Mesodermal cell (in vitro differentiated cells): ENCODE measurements around the gene RPTOR.

Experiments
- H3K27ac ChIP-seq: 2 replicates; pipeline ENCODE4 v1.7.0; 2013; ENCODE audit warnings: mild to moderate bottlenecking, low read depth, low read length, moderate library complexity; ENCODE audit not compliant: severe bottlenecking
- H3K36me3 ChIP-seq: 2 replicates; pipeline ENCODE4 v1.7.1; 2013; ENCODE audit warnings: mild to moderate bottlenecking, low read length, moderate library complexity; ENCODE audit not compliant: control insufficient read depth, insufficient read depth
- H3K4me1 ChIP-seq: one replicate; pipeline ENCODE4 v1.7.1; 2013; ENCODE audit warnings: mild to moderate bottlenecking, low read length; ENCODE audit not compliant: insufficient read depth, control insufficient read depth, poor library complexity, severe bottlenecking
- H3K4me3 ChIP-seq: 2 replicates; pipeline ENCODE4 v1.7.0; 2013; ENCODE audit warnings: low read length, control low read depth, mild to moderate bottlenecking; ENCODE audit not compliant: insufficient read depth, poor library complexity, severe bottlenecking; ENCODE audit errors: extremely low read depth
- H3K9me3 ChIP-seq: 2 replicates; pipeline ENCODE4 v1.7.1; 2013; ENCODE audit warnings: mild to moderate bottlenecking, low read length, moderate library complexity; ENCODE audit not compliant: control insufficient read depth
- WGBS, 2 experiments: methylation state at CpG; one replicate each; pipeline ENCODE4 v1.1.5; 2013; ENCODE audit warnings: missing lambda C conversion rate in 2 of 2; ENCODE audit not compliant: insufficient coverage in 2 of 2; 5-methylcytosine and 5-hydroxymethylcytosine counted together

RPTOR gene

GRCh38 chr17:80592243-80592642 is 47.6 kb downstream of the RPTOR start:
- WGBS, 2 experiments: 69 to 77% methylated on average over 4 to 5 of the region's 5 CpGs

GRCh38 chr17:80593181-80593580 is 48.5 kb downstream of the RPTOR start:
- no peak overlapping the region for H3K4me3 ChIP-seq
- H3K27ac ChIP-seq: no peak overlapping the region
- 87 to 98% methylated on average over 6 to 7 of the region's 8 CpGs for WGBS, 2 experiments
- no peaks in the 10 kb centered on the region for H3K9me3 ChIP-seq
- H3K4me1 ChIP-seq: peaks cover 12% of the 10 kb centered on the region
- H3K36me3 ChIP-seq: no peaks in the 10 kb centered on the region

More at GRCh38 chr17:80592243-80592642, 47.6 kb downstream of the RPTOR start:
- Histone ChIP-seq H3K9me3 (no peaks in the 10 kb centered on the region), H3K27ac (no peak overlapping the region), H3K4me3 (no peak overlapping the region), H3K36me3 (no peaks in the 10 kb centered on the region), H3K4me1 (peaks cover 12% of the 10 kb centered on the region)

GRCh38 chr17:80594431-80595269 is 50.0 kb downstream of the RPTOR start:
- H3K9me3 ChIP-seq: no peaks in the 10 kb centered on the region
- no peak overlapping the region for H3K4me3 ChIP-seq
- H3K36me3 ChIP-seq: no peaks in the 10 kb centered on the region
- H3K27ac ChIP-seq: no peak overlapping the region
- peaks cover 12% of the 10 kb centered on the region for H3K4me1 ChIP-seq
- 88 to 95% methylated on average over 8 to 9 of the region's 9 CpGs for WGBS, 2 experiments

GRCh38 chr17:80596760-80597608 is 52.3 kb downstream of the RPTOR start:
- 85 to 93% methylated on average over 9 of the region's 12 CpGs for WGBS, 2 experiments
- H3K27ac ChIP-seq: no peak overlapping the region

GRCh38 chr17:80598813-80599545 is 54.3 kb downstream of the RPTOR start:
- H3K27ac ChIP-seq: no peak overlapping the region
- peaks cover 12% of the 10 kb centered on the region for H3K9me3 ChIP-seq
- H3K4me1 ChIP-seq: peaks cover 7% of the 10 kb centered on the region
- peaks cover 11% of the 10 kb centered on the region for H3K36me3 ChIP-seq
- no peak overlapping the region for H3K4me3 ChIP-seq
- 83 to 99% methylated on average over 5 to 7 of the region's 9 CpGs for WGBS, 2 experiments

More at GRCh38 chr17:80596760-80597608, 52.3 kb downstream of the RPTOR start:
- Histone ChIP-seq H3K9me3 (no peaks in the 10 kb centered on the region), H3K4me1 (peaks cover 7% of the 10 kb centered on the region), H3K4me3 (no peak overlapping the region), H3K36me3 (peaks cover 4% of the 10 kb centered on the region)

- Histone ChIP-seq H3K36me3 (peaks cover 11% of the 10 kb centered on the region), H3K4me3 (no peak overlapping the region)
Observed at GRCh38 chr17:80599546-80600305, 55.1 kb downstream of the RPTOR start.

GRCh38 chr17:80601146-80601545 is 56.5 kb downstream of the RPTOR start:
- Histone ChIP-seq H3K36me3 (peaks cover 11% of the 10 kb centered on the region), H3K4me3 (no peak overlapping the region), H3K27ac (no peak overlapping the region), H3K9me3 (peaks cover 13% of the 10 kb centered on the region), H3K4me1 (peaks cover 7% of the 10 kb centered on the region)
- 95 to 100% methylated on average over 3 to 6 of the region's 12 CpGs for WGBS, 2 experiments

More at GRCh38 chr17:80599546-80600305, 55.1 kb downstream of the RPTOR start:
- H3K27ac ChIP-seq: no peak overlapping the region
- 94 to 100% methylated on average over 8 of the region's 8 CpGs for WGBS, 2 experiments
- H3K4me1 ChIP-seq: peaks cover 7% of the 10 kb centered on the region
- peaks cover 13% of the 10 kb centered on the region for H3K9me3 ChIP-seq

GRCh38 chr17:80603396-80603795 is 58.8 kb downstream of the RPTOR start:
- peaks cover 11% of the 10 kb centered on the region for H3K36me3 ChIP-seq
- H3K4me1 ChIP-seq: no peaks in the 10 kb centered on the region
- H3K4me3 ChIP-seq: no peak overlapping the region
- 90 to 96% methylated on average over 10 of the region's 10 CpGs for WGBS, 2 experiments
- H3K9me3 ChIP-seq: peaks cover 13% of the 10 kb centered on the region
- H3K27ac ChIP-seq: no peak overlapping the region

GRCh38 chr17:80604009-80604669 is 59.5 kb downstream of the RPTOR start:
- no peaks in the 10 kb centered on the region for H3K4me1 ChIP-seq
- no peak overlapping the region for H3K4me3 ChIP-seq
- H3K27ac ChIP-seq: no peak overlapping the region
- peaks cover 13% of the 10 kb centered on the region for H3K9me3 ChIP-seq
- H3K36me3 ChIP-seq: peaks cover 11% of the 10 kb centered on the region
- 97 to 100% methylated on average over 3 of the region's 5 CpGs for WGBS, 2 experiments
